ENCODE data around the gene ANKLE1. TPM values are rescaled to one million over a fixed set of nuclear protein-coding genes. Genes with fewer than 3 reads are reported as not detected.

The ANKLE1 gene
- total RNA-seq, 4 donors from 2014 or later = under 0.01 to 3.0 (median 0.88) TPM

- Histone ChIP-seq H3K27me3 (no peaks in the 10 kb centered on the region), H3K4me3 (no peak overlapping the region), H3K9me3 (no peaks in the 10 kb centered on the region), H3K4me1 (peaks cover 20 to 34% (median 29%) of the 10 kb centered on the region in 4 donors), H3K27ac (replicated peaks in 1 of 4) (no peak overlapping the region), H3K36me3 (peaks cover 25 to 71% (median 50%) of the 10 kb centered on the region in 4 donors)
- WGBS = 94% methylated on average over 19 of the region's 19 CpGs
- intact Hi-C loops (cut with DNase I) = no loop called here
- no peak for DNase-seq (ENCODE audit: extremely low spot score)
- no peak for TF ChIP-seq EP300 (IDR thresholded peaks at IDR 0.05)
- no peak for TF ChIP-seq POLR2AphosphoS5 (IDR thresholded peaks at IDR 0.05)
- TF ChIP-seq POLR2A (IDR thresholded peaks at IDR 0.05; ENCODE audit: low read depth) = no peak
- TF ChIP-seq, protein P1, sequence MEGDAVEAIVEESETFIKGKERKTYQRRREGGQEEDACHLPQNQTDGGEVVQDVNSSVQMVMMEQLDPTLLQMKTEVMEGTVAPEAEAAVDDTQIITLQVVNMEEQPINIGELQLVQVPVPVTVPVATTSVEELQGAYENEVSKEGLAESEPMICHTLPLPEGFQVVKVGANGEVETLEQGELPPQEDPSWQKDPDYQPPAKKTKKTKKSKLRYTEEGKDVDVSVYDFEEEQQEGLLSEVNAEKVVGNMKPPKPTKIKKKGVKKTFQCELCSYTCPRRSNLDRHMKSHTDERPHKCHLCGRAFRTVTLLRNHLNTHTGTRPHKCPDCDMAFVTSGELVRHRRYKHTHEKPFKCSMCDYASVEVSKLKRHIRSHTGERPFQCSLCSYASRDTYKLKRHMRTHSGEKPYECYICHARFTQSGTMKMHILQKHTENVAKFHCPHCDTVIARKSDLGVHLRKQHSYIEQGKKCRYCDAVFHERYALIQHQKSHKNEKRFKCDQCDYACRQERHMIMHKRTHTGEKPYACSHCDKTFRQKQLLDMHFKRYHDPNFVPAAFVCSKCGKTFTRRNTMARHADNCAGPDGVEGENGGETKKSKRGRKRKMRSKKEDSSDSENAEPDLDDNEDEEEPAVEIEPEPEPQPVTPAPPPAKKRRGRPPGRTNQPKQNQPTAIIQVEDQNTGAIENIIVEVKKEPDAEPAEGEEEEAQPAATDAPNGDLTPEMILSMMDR (IDR thresholded peaks at IDR 0.05) = no peak
Observed at GRCh38 chr19:17314007-17314593, 32.4 kb downstream of the ANKLE1 start.

DNA sequence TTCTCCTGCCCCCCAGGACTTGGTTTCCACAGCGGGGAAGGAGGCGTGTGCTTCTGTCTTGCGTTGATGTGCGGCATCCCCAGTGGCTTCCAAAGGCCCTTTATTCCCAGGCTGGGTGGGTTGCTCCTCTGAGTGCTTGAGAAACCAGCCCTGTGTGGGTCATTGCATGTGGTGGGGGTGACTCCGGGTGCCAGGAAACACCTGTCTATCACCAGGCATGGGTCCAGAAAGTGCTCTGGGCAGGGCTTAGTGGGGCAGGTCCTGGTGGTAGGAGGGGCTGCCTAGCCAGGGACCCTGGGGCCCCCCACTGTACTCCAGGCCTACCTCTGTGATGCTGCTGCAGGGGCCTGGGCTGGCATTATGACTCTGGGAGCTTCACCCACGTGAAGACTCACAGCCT is 37.3 kb downstream of the ANKLE1 start:
- Histone ChIP-seq H3K4me1 (peaks cover 0 to 11% (median 7%) of the 10 kb centered on the region in 4 donors), H3K4me3 (no peak overlapping the region), H3K27ac (replicated peaks in 1 of 4) (no peak overlapping the region), H3K36me3 (peaks cover 48 to 84% (median 71%) of the 10 kb centered on the region in 4 donors), H3K27me3 (no peaks in the 10 kb centered on the region), H3K9me3 (no peaks in the 10 kb centered on the region)
- DNase-seq (ENCODE audit: extremely low spot score) = no peak
- intact Hi-C loops (cut with DNase I) = no loop called here
- 83% methylated on average over 6 of the region's 6 CpGs for WGBS
- TF ChIP-seq POLR2A (IDR thresholded peaks at IDR 0.05; ENCODE audit: low read depth) (no peak), POLR2AphosphoS5 (IDR thresholded peaks at IDR 0.05) (no peak), EP300 (IDR thresholded peaks at IDR 0.05) (no peak)
- TF ChIP-seq, protein P1 (IDR thresholded peaks at IDR 0.05) = no peak

DNA sequence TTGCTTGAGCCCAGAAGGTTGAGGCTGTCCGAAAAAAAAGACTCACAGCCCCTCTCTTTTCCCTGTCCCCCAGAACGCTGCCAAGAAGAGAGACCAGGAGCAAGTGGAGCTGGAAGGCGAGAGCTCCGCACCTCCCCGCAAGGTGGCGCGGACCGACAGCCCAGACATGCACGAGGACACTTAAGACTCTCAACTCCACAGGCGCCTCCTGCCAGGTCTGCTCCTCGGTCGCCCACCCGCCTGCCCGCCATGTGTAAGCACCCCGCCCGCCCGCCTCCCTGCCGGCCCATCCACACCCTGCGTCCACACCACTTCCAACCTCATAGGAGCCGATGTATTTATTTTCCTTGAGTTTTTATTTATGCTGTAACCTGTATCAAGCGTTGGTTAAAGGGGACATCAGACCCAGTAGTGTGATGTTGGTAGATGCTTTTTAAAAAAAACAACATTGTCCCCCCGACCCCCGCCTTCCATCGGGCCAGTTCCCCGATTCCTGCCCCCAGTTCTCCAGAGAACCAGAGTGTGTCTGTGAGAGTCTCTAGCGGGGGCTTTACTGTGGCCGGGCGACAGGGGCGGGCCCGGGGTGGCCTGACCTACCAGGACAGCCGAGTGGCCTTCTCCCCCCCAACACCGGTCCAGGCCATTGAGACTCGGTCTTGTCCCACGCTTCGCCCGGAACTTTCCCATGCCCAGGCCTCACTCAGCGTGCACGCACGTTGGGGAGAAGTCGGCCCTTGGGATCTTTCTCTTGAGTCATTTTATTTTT is 38.0 kb downstream of the ANKLE1 start:
- Histone ChIP-seq H3K27me3 (no peaks in the 10 kb centered on the region), H3K4me3 (no peak overlapping the region), H3K27ac (replicated peaks in 1 of 4) (no peak overlapping the region), H3K4me1 (peaks cover 0 to 18% (median 11%) of the 10 kb centered on the region in 4 donors), H3K36me3 (peaks cover 42 to 80% (median 67%) of the 10 kb centered on the region in 4 donors), H3K9me3 (no peaks in the 10 kb centered on the region)
- WGBS = 91% methylated on average over 40 of the region's 40 CpGs
- no peak for DNase-seq (ENCODE audit: extremely low spot score)
- intact Hi-C loops (cut with DNase I) = no loop called here
- TF ChIP-seq POLR2AphosphoS5 (IDR thresholded peaks at IDR 0.05) (no peak), POLR2A (IDR thresholded peaks at IDR 0.05; ENCODE audit: low read depth) (no peak), EP300 (IDR thresholded peaks at IDR 0.05) (no peak)
- TF ChIP-seq, protein P1 (IDR thresholded peaks at IDR 0.05) = no peak

DNA sequence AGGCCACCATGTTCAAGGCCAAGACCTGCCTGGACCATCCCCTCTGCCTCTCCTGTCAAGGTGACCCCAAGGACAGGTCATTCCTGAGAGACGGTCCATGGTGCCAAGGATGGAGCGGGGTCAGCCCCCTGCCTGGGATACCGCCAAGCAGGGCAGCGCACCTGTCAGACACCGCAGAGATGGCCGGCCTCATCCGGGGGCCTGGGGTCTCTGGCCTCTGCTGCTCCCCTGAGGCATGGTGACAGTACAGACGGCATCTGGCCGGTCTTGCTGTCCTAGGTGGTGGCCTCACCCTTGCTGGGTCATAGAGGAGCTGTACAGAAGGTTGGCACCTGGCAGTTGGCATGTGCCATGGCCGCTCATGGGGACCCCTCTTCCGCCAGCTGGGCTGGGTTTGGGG is 38.7 kb downstream of the ANKLE1 start:
- Histone ChIP-seq H3K4me1 (peaks cover 0 to 25% (median 18%) of the 10 kb centered on the region in 4 donors), H3K9me3 (no peaks in the 10 kb centered on the region), H3K27ac (replicated peaks in 1 of 4) (no peak overlapping the region), H3K27me3 (no peaks in the 10 kb centered on the region), H3K4me3 (no peak overlapping the region), H3K36me3 (peaks cover 39 to 82% (median 68%) of the 10 kb centered on the region in 4 donors)
- intact Hi-C loops (cut with DNase I) = no loop called here
- WGBS = 97% methylated on average over 5 of the region's 11 CpGs
- TF ChIP-seq, protein P1 (IDR thresholded peaks at IDR 0.05) = no peak
- TF ChIP-seq EP300 (IDR thresholded peaks at IDR 0.05) (no peak), POLR2A (IDR thresholded peaks at IDR 0.05; ENCODE audit: low read depth) (no peak), POLR2AphosphoS5 (IDR thresholded peaks at IDR 0.05) (no peak)
- no peak for DNase-seq (ENCODE audit: extremely low spot score)
